GM13977 (cell line): Measurements from ENCODE around the gene SLAMF1.
"Not testable (repeated sequence)": the region's sequence is repeated elsewhere in the genome, so short reads cannot be mapped to it uniquely, and the experiment has no call there.

ENCODE experiments used
- DNase-seq: peaks from one replicate; pipeline ENCODE4 v3.0.0; 2012; ENCODE audit warnings: low spot score
- CTCF ChIP-seq: IDR thresholded peaks from 2 replicates; pipeline ENCODE4 v1.5.1; 2012; ENCODE audit warnings: mild to moderate bottlenecking, control low read depth; ENCODE audit not compliant: insufficient read depth; ENCODE audit errors: extremely low read depth, missing control alignments
- in situ Hi-C: fragments of 300-500 bp; cut with MboI; formaldehyde crosslinking; loops from one replicate; pipeline ENCODE4 v1.12.0; 2022; ENCODE audit warnings: low sequenced_read_pairs, low pct_unique_long_range_greater_than_20kb, mixed read lengths, inconsistent platforms; ENCODE audit not compliant: unreplicated experiment

Gene SLAMF1

DNA sequence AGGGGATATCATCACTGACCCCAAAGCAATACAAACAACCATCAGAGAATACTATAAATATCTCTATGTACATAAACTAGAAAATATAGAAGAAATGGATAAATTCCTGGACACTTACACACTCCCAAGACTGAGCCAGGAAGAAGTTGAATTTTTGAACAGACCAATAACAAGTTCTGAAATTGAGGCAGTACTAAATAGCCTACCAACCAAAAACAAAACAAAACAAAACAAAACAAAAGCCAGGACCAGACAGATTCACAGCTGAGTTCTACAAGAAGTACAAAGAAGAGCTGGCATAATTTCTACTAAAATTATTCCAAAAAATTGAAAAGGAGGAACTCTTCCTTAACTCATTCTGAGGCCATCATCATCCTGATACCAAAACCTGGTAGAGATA lies 86.0 kb downstream of the SLAMF1 start:
- DNase-seq = no peak
- TF ChIP-seq CTCF = no peak
- in situ Hi-C loops = no loop called here

DNA sequence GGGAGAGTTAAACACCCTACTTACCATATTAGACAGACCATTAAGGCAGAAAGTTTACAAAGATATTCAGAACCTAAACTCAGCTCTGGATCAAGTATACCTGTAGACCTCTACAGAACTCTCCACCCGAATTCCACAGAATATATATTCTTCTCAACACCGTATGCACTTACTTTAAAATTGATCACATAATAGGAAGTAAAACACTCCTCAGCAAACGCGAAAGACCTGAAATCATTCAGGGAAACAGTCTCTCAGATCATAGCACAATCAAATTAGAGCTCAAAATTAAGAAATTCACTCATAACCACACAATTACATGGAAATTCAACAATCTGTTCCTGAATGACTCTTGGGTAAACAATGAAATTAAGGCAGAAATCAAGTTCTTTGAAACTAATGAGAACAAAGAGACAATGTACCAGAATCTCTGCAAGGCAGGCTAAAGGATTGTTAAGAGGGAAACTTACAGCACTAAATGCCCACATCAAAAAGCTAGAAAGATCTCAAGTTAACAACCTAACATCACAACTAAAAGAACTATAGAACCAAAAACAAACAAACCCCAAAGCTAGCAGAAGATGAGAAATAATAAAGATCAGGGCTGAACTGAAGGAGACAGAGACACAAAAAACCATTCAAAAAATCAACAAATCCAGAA lies 86.7 kb downstream of the SLAMF1 start:
- TF ChIP-seq CTCF = no peak
- no peak for DNase-seq
- in situ Hi-C loops = no loop called here

- DNase-seq = not testable (repeated sequence)
Measured at GRCh38 chr1:160559437-160559836, 87.4 kb downstream of the SLAMF1 start.

GRCh38 chr1:160558660-160559380 lies 88.0 kb downstream of the SLAMF1 start:
- no peak for DNase-seq
- TF ChIP-seq CTCF = no peak
- in situ Hi-C loops = no loop called here

More at GRCh38 chr1:160559437-160559836, 87.4 kb downstream of the SLAMF1 start:
- in situ Hi-C loops = not testable (repeated sequence)
